IPS-11a (cell line): ENCODE measurements around the gene SOS1.
"Not testable (repeated sequence)": the region's sequence is repeated elsewhere in the genome, so short reads cannot be mapped to it uniquely, and the experiment has no call there.

Experiments used
- H3K4me3 ChIP-seq: one replicate; pipeline ENCODE4 v1.5.1; 2013; ENCODE audit warnings: low read depth, low read length, control low read depth

Gene SOS1

DNA sequence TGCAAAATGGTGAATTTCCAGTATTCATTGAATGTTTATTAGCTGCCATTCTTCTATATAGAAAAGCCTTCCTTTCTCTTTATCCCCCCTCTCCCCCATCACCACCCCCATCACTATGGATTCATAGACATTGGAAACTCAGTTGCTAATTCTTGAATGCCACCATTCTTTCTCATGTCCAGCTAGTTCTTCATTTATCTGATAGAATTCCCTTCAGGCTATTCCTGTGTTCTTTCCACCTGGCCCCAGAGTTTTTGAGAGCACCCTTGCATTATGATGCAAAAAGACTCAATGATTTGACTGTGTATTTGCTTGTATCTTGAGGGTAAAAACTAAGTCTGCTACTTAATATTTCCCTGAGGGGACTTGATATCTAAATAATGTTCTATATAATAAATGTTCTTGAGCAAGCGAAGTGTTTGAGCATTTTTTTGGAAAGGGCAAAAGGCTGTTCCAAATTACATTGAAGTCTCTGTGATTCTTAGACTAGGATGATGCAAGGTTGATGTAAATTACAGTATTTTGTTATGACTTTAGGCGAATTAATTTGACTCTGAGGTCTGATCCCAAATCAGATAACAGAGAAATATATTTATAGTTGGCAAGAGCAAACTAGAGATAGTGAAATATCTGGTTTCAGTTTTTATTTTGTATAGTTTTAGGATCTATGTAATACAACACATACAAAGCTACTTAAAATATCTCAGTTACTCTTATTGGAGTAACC, 18.8 kb upstream of the SOS1 start:
- no peak overlapping the region for H3K4me3 ChIP-seq

DNA sequence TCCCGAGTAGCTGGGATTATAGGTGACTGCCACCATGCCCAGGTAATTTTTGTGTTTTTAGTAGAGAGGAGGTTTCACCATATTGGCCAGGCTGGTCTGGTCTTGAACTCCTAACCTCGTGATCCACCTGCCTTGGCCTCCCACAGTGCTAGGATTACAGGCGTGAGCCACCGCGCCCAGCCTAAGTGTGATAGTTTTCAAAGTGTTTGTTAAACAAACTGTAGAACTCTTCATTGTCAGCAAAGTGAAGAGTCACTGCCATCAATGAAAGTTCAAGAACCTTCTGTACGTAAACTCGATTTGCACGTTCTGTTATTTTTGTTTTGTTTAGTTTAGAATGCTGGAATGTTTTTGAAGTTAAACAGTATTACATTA, 18.0 kb upstream of the SOS1 start:
- H3K4me3 ChIP-seq: no peak overlapping the region

DNA sequence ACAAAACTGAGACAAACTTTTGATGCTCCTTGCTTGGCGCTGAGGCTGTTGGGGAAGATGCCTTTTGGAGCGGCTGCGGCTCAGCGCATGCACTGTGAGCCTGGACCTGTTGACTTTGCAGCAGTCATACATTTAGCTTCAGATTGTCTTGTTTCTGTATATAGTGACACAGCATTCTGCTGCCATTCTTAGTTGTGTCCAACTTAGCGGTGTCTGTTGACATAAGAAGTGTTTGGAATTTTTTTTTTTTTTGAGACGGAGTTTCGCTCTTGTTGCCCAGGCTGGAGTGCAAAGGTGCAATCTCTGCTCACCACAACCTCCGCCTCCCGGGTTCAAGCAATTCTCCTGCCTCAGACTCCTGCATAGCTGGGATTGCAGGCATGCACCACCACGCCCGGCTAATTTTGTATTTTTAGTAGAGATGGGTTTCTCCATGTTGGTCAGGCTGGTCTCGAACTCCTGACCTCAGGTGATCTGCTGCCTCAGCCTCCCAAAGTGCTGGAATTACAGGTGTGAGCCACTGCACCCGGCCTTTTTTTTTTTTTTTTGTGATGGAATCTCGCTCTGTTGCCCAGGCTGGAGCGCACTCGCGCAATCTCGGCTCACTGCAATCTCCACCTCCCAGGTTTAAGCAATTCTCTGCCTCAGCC, 17.5 kb upstream of the SOS1 start:
- not testable (repeated sequence) for H3K4me3 ChIP-seq

DNA sequence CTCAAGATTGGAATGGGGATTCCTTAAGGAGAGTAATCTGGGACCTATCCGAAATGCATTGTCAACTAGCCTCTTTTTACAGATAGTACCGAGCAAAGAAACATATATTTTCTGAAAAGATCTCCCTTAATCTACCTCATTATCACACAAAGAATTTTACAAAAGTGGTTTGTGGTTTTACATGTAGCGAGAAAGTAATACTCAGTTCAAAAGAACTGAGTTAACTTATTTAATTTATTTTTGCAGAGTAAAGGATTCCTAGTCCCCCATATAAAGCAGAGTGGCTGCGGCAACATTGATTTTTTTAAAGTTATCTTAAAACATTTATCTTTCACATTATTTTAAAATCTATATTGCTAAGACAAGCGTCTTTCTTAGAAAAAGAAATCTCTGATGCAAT, 15.9 kb upstream of the SOS1 start:
- H3K4me3 ChIP-seq: no peak overlapping the region

DNA sequence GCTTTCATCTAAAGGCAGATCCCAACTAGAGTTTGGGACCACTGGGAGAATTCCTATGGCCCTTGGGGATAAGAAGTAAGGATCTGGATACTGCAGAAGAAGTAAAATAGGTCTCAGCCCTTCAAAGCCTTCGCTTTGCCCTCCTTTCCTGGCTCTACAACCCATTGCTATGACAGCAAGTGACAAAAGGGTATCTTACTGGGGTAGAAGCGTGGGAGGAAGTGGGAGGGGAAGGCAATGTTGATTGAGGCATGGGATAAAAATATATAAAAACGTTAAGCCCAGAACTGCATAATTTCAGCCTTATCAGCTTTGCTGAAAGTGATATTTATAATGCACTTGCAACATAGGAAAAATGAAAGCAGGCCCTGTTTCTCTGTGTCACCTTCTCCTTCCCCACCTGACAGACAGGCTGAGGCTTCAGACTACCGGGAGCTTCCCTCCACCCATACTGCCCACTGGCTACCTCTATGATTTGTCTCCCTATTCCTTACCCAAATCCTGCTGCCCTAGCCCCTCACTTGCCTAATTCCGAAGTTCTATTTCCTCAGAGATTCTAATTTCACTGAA, 14.9 kb upstream of the SOS1 start:
- no peak overlapping the region for H3K4me3 ChIP-seq

DNA sequence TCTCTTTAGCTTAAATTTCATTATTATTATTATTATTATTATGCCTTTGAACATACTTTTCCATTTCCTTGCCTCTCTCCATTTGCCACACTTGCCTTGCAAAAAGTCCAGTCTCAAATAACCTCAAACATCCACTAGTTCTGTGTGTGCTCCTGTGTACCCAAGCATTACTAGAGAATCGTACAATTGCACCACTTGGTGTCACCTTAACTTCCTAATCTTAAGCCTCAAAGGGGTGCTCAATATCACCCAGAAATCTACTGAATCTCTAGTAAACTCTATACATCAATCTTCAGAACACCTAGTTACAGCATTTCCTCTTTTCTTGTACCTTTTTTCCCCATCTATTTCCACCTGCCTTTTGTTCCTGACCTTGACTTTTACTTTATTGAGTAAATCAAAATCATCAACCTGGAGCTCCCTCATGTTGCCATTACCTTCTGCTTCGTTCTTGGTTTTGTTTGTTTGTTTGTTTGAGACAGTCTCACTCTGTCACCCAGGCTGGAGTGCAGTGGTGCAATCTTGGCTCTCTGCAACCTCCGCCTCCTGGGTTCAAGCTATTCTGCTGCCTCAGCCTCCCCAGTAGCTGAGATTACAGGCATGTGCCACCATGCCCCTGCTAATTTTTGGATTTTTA, 12.5 kb upstream of the SOS1 start:
- H3K4me3 ChIP-seq: no peak overlapping the region

DNA sequence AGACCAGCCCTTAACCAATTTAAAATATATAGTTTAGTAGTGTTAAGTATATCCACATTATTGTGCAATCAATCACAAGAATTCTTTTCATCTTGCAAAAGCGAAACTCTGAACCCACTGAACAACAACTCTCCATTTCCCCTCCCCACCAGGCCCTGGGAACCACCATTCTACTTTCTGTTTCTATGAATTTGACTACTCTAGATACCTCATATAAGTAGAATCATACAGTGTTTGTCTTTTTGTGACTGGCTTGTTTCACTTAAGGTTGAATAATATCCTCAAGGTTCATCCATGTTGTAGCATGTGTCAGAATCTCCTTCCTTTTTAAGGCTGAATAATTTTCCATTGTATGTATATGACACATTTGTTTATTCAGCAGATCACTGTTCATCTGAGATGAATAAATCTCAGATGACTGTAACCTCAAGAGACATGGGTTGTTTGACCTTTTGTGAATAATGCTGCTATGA, 8.1 kb upstream of the SOS1 start:
- no peak overlapping the region for H3K4me3 ChIP-seq

DNA sequence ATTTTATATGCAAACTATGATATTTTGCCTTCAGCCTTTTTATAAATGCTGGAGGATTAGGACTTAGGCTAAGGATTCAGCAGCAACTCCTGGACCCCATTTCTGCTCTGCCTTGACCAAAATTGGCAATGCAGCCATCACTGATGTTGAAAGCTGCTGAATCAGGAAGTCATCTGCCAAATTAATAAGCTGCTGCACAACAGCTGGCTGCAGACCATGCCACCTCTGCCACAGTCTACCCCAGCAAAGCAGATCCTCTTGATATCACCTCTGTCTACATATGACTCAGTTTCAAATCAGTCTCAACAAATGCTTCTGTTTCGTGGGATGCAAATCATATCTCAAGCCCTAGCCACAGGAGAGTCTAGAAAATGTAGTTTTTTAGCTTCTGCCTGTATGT, 7.1 kb upstream of the SOS1 start:
- H3K4me3 ChIP-seq: no peak overlapping the region

DNA sequence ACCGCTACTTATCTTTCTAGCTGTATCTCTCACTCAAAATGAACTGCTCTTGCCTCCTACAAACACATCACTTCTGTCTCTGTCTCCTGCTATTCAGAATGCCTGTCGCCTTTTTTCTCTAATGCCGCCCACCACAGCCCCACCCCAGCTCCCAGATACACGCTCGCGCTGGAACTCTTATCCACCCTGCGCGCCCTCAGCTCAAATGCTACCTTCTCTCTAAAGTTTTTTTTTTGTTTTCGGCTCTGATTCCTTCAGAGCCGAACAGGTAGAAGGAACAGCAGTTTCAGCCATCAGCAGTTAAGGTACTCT, 3.9 kb upstream of the SOS1 start:
- H3K4me3 ChIP-seq: peak overlapping the region; percentile 66

DNA sequence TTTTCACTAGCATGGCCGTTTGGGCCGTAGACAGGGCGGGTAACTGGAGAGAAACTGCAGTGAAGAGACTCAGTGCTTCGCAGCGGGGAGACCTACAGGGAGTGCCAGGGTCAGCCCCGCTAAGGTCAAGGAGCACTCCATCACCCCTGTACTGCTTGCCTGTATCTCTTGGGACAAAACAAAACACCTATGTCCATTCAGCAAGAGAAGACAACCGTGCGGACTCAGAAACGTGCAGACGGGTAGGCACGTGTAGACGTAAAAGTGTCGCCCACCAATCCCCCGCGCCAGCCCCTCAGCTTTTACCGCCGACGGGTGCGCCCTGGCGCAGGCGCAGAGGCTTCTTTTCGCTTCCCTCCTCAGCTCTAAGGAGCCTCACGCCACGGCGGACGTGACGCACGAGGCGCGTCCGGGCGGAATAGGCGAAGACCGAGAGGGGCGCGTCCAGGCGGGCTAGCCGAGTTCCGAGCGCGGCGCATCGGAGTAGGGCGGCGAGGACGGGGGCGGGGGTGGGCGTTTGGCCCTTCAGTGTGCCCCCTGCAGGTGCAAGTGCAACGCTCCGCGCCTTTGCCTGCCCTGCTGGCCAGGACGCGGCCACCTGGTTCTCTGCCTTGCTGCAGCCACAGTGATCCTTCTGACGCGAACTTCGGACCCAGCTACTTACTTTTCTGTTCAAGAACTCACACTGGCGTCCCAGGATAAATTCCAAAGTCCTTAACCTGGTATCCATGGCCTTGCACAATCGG, 3.3 kb upstream of the SOS1 start:
- peak overlapping the region; percentile 80 for H3K4me3 ChIP-seq

DNA sequence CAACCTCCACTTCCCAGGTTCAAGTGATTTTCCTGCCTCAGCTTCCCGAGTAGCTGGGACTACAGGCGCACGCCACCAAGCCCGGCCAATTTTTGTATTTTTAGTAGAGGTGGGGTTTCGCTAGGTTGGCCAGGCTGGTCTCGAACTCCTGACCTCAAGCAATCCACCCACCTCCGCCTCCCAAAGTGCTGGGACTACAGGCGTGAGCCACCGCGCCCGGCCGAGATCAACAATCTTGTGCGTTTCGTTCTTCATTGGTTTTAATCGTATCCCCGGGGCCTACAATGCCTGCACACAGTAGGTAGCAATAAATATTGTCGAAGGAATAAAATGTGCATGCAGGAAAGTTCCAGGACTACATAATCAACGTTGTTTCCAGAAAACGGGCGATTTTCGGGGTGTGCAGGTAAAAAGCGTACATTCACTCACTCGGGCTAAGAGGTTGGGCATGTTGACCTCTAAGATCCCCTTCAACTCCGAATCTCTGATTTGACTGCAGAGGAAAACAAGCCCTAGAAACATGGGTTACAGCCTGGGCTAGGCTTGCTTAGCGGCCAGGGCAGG, 2.7 kb upstream of the SOS1 start:
- peak overlapping the region; percentile 80 for H3K4me3 ChIP-seq

DNA sequence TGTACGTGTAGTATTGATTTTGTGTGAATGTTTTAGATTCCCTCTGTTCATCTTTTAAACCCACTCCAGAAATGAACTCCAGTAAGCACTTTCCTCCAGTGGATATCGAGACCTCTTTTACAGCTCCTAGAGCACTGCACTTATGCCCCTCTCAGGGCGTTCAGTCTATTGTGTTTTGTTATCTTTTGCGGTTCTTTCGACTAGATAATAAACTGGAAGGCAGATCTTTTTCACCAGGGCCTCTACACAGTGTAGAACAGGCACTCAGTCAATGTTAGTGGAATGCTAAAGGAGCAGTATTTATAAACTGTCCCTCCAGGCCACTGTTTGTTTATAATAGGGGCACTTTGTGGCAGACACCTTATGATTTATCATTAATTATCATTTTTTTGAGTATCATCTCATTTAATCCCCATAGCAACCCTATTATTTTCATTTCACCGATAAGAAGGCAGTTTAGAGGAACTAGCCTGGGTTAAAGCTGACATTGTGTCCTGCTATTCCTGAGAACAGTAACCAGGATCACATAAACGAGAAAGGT, 742 bp upstream of the SOS1 start:
- peak overlapping the region; percentile 74 for H3K4me3 ChIP-seq

DNA sequence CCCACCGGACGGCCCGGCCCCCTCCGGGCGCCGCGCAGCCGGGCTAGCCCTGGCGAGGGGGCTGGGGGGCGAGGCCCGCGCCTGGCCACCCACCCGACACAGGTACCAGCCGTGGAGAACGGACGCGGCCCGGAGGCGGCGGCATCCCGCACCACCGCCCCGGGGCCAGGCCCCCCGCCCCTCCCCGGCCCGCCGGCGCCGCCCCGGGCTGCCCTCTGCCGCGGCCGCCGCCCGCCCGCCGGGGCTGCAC, 405 bp downstream of the SOS1 start:
- peak overlapping the region; percentile 67 for H3K4me3 ChIP-seq

DNA sequence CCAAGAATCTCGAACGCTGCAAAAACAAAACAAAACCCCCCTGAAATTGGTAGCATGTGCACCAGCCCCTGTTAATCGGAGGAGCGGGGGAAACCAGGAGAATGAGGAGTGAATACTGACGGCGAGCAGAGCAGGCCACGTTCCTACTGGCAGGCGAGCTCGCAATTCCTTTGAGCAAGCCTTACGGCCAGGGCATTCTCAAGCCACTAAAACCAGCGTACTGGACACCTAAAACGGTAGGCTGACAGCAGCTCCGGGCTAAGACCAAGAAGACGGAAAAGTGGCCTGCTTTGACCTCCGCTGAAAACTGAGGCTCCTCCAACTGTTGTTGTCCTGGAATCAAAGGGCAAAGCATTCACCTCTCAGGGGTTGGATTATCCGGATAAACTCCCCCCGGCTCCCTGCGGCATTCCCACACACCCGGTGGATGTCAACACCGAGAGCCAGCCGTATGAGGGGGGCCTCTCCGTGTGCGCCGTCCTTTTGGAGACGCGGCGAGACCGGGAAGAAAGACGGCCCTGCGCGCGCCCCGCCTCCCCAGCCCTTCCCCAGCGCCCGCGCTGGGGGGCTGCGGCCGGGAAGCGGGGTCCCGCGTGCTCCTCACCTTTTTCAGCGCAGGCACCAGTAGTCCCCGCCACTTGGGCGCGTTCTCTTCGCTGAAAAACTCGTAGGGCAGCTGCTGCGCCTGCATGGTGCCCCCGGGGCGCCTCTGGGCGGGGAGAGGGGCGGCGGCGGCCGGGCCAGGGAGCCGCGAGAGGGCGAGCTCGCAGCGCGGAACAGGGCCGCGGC, 925 bp downstream of the SOS1 start:
- peak overlapping the region; percentile 67 for H3K4me3 ChIP-seq

DNA sequence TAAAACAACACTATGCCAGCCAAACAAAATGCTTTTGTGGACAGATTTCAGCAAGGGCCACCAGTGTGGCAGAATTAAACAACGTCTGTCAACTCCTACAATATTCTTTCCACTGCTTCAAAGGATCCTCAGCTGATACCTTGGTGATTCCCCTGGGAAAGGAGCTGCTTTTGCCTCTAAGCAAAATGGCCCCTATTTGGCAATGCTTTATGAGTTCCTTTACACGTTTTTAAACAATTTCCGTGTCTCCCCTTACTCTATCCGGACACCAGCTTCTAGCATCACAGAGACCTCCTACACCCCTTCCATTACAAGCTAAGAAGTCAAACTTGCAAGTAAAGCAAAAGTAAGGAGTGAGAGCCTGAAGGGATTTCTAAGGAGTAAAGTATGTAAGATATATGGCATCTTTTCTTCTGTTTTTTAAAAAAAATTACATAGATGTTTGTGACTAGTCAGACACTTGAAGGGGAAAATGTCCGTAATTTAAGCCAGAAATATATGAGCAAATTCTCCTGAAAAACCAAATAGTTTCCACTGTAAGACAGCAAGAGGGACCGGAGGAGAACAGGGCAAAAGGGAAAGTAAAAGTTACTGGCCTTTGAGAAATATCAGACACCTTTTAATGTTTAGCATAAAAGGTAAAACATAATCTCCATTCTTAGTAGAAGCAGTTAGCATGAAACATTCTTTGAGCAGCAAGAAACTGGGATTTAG, 1.9 kb downstream of the SOS1 start:
- H3K4me3 ChIP-seq: peak overlapping the region; percentile 67

DNA sequence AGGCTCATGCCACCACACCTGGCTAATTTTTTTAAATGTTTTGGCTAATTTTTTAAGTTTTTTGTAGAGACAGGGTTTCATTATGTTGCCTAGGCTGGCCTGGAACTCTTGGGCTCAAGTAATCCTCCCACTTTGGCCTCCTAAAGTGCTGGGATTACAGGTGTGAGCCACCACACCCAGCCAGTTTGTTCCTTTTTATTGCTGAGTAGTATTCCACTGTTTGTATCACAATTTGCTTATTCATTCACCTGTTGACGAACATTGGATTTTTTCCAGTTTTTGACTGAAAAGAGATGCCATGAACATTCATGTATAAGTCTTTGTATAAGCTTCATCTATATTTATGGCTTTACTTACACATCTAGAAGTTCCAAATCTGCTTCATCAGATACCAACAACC, 5.3 kb downstream of the SOS1 start:
- H3K4me3 ChIP-seq: no peak overlapping the region

DNA sequence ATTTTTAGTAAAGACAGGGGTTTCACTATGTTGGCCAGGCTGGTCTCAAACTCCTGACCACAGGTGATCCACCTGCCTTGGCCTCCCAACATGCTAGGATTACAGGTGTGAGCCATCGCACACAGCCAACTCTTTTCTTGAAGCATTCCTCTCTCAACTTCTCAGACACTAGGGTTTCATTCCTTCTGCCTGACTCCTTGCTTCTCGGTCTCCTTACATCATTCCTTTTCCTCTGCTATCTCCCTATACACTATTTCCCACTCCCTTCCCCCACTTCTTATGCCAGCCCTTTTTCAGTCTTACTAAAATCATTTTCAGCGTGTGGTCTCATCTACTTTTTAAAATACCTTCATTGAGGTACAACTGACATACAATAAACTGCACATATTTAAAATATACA, 6.1 kb downstream of the SOS1 start:
- H3K4me3 ChIP-seq: no peak overlapping the region

DNA sequence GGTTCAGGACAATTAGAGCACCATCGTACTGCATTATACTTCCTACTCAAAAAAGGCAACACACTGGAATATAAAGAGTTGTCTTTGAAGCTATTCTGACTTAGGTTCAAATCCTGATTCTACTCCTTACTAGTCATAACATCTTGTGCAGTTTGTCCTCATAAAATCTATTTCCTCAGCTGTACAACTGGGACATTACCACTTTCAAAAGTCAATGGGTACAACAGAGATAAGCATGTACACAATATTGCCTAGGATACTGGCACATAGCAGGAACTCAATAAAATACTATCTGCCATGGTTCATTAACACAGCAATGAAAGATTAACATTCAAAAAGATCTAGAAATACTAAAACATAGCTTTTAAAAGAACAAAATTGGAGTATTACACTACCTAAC, 11.3 kb downstream of the SOS1 start:
- no peak overlapping the region for H3K4me3 ChIP-seq

DNA sequence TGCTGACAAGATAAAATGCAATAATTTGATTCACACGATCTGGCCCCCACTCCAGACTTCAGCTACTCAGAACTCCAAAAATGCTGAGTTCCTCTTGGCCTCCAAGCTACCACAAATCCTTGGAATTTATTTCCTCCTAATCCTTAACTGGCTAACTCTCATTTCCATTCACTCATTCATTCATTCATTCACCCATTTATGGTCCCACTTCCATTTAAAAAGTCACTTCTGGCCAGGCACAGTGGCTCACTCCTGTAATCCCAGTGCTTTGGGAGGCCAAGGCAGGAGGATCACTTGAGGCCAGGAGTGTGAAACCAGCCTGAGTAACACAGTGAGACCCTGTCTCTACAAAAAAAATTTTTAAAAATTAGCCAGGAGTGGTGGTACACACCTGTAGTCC, 12.5 kb downstream of the SOS1 start:
- H3K4me3 ChIP-seq: no peak overlapping the region
